Cardiac fibroblast (primary cell): ENCODE results near the gene ZNF628.

Source experiments
- DNase-seq, 2 donors: peaks; one replicate each; pipeline versions ENCODE4 v3.0.0 to v3.0.0-alpha.2; 2010; ENCODE audit warnings: low read depth in 2 of 2
- H3K4me3 ChIP-seq, 2 donors: replicated peaks in 1 of 2; 1 replicate in 1 of 2; 2 replicates in 1 of 2; pipeline ENCODE4 v1.5.1; 2011; ENCODE audit warnings: low read depth in 2 of 2, low read length in 2 of 2, mild to moderate bottlenecking in 2 of 2, moderate library complexity in 1 of 2
- CTCF ChIP-seq: IDR thresholded peaks from one replicate; pipeline ENCODE4 v1.5.1; 2011; ENCODE audit warnings: low read depth, mild to moderate bottlenecking, low read length, inconsistent platforms

ZNF628 gene

GRCh38 chr19:55473225-55474012 lies 3.0 kb upstream of the ZNF628 start:
- no peak overlapping the region for H3K4me3 ChIP-seq
- no peak for DNase-seq
- TF ChIP-seq CTCF: no peak

- TF ChIP-seq CTCF: no peak
- DNase-seq: no peak
- H3K4me3 ChIP-seq: no peak overlapping the region
Observed at GRCh38 chr19:55474269-55475265, 1.9 kb upstream of the ZNF628 start.

- peak overlapping the region in 1 of 2 donors; percentile 66 for H3K4me3 ChIP-seq
- no peak for DNase-seq
- no peak for TF ChIP-seq CTCF
Observed at GRCh38 chr19:55477905-55478304, 1.5 kb downstream of the ZNF628 start.

GRCh38 chr19:55478364-55478763 lies 1.9 kb downstream of the ZNF628 start:
- H3K4me3 ChIP-seq: no peak overlapping the region
- DNase-seq: no peak
- no peak for TF ChIP-seq CTCF

GRCh38 chr19:55479045-55479444 lies 2.6 kb downstream of the ZNF628 start:
- no peak overlapping the region for H3K4me3 ChIP-seq
- DNase-seq: no peak
- TF ChIP-seq CTCF: no peak

GRCh38 chr19:55479451-55480230 lies 3.2 kb downstream of the ZNF628 start:
- H3K4me3 ChIP-seq: no peak overlapping the region
- DNase-seq: no peak
- TF ChIP-seq CTCF: no peak
